ENCODE results near the gene KLHL3.

The KLHL3 gene

DNA sequence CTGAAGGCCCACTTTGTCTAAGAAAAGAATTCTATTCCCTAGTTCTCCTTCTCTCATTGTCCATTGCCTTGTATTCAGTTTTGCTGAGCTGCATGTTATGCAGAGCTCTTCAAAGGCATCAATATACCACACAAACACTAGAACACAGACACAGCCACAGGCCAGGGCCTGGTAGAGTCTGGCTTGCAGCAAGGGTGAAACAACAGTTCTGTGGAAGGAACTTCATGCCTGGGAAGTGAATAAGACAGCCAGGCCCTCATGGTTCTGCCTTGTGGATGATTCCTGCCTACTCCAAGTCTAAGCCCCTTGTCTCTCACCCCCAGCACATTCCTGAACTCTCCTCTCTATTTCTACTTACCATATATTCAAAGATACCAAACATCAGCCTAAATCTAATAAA, 30.8 kb downstream of the KLHL3 start:
- DNase-seq, result no peak

DNA sequence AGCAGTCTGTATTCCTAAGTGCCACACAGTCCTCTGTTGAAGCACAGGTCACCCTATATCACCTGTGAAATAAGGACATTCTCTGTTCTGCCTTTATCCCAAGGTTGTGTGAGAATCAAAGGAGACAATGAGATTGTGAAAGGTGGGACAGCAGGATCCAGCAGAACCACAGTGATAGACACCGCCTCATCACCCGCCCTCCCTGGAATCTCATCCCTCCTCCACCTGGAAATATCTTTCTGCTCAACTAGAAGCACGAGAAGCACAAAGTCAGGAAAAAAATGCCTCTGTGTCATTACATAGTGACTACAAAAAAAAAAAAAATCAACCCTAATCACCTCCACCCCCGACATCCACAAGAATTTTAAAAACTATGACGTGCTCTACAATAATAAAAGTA, 32.3 kb downstream of the KLHL3 start:
- DNase-seq, result no peak

DNA sequence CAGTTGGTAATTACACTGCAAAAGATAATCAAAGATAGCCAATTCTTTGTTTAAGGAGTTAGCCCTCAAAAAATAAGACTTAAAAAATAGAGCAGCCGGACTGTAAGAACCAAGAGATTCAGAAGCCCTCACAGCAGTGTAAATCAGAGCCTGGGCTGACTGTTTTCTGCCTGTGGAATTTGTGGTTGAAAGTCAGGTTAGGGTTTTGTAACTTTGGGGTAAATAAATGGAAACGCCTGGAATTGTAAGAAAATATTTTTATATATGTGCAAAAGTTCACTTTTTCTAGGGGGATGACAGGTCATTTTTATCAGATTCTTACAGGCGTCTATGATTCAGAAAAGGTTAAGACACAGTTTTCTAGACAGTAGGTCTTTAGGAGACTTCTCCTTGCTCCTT, 35.6 kb downstream of the KLHL3 start:
- DNase-seq, result no peak

DNA sequence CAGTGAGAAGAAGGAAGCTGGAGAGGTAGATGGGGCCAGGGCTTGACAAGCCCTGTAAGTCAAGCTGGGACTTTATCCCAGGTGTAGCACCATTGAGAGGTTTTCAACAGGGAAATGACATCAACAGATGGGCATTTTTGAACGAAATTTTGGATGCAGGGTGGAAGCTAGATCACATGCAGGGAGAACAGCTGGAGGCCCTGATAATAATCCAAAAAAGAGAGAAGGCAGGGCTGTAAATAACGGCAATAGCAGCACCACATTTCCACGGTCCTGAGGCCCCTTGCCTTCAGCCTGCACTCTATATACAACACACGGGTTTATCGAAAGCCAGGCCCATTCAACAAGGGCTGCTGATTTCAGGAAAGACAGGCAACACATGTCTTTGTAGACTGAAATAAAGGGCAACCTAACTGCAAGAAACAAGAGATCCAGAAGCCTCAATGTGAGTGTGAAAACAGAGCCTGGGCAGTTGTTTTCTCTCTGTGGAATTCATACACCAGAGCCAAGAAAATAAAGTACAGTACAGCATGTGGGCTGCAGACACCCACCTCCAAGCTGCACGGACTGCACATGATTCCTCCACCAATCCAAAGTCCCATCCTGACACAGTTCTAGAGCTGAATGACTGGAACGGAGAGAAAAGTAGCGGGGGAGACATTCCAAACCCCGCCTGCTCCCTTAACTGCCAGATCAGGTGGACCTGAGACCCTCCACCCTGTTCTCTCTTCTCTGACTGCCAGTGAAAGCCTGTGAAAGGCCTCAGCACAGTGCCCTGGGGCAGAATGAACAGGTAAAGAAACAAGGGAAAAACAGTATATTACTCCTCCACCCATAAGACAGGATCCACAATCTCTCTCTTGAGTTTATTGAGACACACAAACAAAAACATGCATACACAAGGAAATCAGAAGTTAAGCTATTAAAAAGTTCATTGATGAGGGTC, 36.3 kb downstream of the KLHL3 start:
- no peak for DNase-seq

DNA sequence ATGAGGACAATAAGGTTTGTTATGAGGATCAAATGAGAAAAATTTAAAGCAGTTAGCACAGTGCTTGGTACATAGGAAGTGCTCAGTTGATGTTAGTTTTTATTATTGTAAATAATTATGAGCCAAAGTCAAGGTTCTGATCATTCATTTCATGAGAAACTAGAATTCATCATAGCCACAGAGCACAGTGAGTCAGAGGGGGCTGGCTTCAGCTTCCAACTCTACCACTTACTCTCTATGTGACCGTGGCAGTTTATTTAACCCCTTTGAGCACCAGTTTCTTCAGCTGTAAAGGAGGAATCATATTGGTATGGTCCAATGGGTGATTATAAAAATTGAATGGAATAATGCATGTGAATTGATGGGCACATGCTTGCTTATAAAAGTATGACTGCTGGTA, 39.4 kb downstream of the KLHL3 start:
- no peak for DNase-seq

DNA sequence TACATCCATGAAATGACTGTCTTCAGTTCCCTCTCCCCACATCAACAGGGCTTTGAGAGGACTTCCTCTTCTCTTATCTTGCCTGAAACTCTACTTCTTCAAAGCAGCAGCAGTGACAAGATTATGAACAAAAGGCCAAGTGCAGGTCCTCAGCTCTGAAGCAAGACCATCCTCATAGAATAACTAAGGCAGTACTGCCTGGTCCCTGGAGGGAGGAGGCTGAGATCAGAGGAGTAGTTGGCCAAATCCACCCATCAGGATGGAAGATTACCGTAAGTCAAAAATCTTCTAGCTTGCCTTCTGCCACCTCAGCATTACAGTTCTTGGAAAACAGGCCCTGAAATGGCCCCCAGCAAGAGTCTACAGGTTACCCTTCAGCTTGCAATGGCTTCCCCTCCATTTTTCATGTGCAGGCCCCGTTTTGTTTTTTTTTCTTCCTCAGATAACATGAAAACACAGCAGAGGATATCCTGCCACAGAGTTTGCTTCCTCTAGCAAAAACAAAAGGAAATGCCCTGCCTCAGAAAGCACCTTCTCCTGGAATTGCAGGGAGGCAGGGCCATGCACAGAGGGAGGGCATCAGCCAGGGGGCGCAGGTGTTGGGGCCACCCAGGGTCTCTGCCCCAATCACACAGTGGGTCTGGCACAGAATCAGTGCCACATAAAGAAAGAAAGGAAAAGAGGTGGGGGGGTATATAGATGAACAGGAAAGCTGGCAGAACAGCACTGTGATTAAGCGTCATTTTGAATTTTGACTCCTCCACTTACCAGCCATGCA, 40.0 kb downstream of the KLHL3 start:
- DNase-seq, result peak in 1 of 2 experiments; percentile 38

DNA sequence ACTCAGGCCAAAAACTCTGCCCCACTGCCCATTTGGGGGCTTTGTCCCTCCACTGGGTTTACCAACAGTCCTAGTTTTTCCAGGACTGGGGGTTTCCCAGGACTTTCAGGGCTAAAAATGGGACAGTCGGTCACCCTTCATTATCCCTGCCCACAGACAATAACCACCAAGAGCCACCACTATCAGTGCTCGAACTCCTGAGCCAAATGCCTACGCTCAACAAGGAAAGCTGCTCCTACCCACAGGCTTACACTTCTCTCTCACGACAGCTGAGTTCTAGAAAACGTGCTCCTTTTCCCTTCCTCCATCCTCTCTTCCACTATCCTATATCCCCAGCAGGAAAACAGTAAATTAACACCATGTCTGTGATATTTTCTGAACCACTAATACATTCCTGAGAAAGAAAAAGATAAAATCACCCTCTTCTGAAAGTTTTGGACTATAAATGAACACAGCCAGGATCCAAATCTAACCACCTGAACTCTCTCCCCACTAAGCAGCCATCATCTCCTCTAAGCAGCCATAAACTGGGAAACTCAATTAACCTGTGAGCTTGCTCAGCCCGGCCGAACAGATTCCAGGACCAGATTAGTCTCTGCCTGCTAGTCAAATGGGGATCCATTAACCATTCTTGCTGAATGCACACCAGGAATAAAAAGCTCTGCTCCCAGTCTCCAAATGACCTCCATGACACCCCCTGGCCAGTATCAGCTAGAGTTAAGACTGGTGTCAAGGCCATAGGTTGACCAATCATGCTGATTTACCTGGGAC, 41.8 kb downstream of the KLHL3 start:
- DNase-seq, result no peak

DNA sequence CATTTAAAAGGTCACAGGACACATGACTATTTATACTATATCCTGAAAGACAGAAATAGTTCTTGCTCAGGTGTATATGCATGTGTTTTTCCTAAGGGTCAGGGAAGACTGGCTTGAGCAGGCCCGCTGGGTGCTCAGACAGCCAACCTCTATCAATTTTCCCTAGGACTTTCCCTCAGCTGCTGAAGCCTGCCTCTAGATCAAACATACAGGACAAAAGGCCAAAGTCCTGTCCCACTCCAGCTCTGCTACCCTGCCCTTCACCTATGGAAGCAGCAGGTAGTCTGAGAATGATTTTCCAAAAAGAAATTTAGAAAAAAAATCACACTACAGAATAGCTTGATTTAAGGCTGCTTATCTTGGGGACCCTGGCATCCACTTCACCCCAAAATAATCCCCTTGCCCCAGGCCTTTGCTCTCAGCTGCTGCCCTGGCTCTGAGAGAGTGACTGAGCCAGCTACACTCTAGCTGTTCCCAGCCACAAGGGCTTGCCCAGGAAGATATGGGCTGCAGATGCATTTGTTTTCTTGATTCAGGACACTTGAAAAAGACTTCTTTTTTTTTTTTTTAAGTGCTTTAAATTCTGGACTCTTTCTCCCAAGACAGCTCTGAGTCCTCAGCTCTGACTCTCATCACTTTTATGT, 42.5 kb downstream of the KLHL3 start:
- no peak for DNase-seq

DNA sequence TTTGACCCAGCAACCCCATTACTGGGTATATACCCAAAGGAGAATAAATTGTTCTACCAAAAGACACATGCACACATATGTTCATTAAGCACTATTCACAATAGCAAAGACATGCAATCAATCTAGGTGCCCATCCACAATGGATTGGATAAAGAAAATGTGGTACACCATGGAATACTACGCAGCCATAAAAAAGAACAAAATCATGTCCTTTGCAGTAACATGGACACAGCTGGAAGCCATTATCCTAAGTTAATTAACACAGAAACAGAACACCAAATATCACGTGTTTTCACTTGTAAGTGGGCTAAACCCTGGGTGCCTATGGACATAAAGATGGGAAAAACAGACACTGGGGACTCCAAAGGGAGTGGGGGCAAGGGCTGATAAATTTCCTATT, 46.6 kb downstream of the KLHL3 start:
- no peak for DNase-seq

DNA sequence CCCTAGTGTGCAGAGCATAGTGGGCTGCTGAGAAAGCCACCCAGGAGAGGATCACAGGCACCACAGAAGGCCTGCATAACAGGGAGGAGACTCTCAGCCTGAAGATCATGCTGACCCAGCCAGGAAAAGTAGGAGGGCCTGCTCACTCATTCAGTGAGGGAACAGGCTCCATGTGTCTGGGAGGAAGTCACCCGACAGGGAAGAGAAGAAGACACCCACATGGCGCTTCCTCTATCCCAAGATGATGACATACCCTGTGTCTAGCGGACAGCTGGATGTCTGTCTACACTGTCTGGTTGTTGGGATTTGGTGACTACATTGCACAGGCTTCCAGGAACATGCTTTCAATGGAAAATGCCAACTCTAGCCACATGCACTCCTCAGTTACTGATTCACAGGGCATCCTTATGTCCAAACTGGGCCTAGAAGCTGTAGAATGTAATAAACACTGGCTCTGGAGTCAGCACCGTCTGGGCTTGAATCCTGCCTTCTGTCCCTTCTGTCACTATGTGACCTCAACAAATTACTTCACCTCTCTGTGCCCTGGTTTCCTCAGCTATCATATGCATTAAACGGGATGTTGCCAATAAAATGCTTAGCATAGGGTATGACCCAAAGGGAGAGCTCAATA, 47.6 kb downstream of the KLHL3 start:
- no peak for DNase-seq

DNA sequence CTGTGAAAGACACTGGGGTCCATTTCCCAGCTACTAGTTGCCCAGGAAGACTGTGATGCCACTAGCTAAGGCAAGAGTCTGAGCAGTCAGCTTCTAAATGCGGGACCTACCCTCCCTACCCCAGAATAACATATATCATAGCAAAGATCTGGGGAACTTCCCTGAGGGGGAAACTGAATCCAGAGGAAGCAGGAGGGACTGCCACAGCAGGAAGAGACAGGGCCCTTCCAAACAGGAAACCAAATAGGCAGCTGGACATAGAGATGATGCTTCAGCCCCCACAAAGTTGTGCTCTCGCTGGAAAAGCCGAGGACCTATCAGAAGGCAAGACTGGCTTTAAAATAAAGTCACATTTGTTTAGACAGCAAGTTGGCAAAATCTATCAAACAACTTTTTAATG, 51.1 kb downstream of the KLHL3 start:
- no peak for DNase-seq

DNA sequence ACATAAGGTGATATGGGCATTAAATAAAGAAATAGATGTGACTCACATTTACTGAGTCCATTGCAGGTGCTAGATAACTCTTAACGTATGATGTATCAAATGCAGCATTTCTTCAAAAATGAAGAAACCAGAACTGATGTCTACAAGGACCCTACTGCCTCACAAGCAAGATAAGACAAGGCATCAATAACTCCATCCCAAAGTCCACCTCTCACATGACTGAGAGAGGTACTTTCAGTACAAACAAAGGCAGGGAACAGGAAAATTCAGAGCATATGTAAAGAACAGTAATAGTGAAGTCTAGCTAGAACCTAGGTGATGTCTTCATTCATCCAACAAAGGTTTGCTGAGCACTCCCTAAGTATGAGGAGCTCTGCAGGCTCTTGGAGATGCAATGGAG, 54.7 kb downstream of the KLHL3 start:
- no peak for DNase-seq

DNA sequence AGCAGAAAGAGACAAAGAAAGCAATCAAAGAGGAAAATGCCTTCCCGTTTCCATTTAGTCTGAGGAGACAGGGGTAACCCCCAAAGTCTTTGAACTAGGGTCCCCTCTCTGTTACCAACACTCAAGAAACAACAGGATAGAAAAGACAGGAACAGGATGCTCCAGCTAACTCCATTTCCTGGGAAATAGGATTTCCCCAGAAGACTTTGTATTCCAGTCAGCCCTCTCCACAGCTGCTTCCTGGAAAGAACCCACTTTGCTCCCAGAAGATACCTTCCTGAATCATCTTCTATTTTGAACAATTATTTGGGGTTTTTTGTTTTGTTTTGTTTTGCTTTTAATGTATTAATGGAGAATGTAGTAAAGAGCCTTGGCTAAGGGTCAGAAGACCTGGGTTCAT, 56.0 kb downstream of the KLHL3 start:
- DNase-seq, result no peak

DNA sequence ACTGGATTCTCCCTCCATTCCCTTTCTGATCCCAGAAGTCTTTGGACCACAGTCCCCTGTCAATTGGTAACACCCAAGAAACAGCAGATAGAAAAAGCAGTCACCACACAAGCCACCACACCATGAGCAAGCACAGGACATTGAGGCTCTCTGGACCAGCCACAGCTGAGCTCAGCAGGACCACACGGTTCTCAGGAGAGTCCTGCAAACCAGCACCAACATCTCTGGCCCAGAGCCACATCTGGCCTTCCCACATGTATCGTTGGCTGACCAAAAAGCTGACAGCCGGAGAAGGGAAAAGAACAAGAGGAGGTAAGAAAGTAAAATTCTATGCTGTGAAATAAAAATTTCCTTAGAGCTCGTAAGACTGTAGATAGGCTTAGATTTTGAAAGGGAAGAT, 56.7 kb downstream of the KLHL3 start:
- DNase-seq, result no peak

DNA sequence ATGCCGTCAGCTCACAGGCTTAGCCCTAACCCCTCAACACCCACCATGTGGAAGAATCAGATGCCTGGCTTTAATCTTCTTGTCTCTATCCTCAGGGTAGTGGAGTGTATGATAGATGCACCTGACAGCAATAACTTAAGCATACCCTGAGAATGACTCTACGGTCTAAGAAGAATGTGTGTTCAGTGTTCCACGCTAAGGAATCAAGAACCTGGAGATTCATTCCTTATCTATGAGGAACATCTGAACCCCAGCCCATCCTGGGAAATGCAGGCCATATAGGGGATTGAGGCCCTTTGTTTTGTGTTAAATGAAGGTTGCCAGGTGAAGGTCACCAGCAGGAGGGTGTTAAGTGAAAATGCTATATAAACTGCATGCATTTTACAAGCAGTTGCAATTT, 63.0 kb downstream of the KLHL3 start:
- no peak for DNase-seq

DNA sequence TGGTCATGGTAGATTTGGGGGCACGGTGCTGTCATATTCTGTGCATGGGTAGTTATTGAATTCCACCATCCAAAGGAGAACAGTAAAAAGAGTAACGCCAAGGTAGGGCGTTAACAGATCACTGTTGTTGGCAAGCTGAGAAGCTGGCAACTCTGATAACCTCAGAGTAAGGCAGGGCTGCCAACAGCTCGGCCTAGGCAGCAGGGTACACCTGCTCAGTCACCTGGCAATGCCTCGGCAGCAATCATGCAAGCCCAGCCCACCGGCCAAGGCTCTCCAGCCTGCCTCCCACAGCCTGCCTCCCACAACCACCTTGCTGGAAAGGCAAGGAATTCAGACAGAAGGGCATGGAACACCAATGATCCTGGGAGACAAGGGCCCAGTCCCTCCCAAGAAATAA, 63.9 kb downstream of the KLHL3 start:
- DNase-seq, result no peak

DNA sequence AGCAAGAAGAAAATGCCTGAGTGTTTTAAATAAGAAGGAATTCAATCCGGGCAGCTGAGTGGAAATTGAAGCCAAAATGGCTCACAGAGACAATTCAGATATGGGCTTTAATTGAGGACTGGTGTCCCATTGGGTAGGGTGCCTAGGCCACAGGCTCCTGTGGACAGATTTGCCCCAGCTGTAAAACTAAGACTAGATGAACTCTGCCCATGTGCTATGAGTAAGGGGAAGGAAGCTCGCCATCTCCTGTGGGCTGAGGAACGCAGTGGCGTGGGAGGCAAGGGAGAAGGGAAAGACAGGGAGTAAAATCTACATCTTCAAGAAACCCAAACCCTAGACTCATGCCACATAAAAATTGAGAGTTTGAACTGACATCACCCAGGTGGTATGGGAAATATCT, 66.1 kb downstream of the KLHL3 start:
- DNase-seq, result no peak

DNA sequence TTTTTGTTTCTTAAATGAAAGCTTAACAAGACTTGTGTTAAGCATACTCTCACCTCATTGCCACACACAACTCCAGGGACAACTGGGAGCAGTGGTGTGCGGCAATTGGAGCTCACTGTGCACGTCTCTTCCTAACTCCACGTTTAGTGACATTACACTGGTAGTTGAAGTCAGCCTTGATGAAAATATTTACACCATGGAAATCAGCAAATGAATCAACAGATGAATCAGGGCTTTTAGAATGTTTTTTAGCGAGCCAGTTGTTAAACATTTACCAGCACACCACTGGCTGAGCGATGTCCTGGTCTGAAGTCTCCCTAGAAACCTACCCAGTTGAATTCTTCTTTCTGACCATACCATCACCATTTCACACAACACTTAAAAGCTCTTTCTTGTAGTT, 67.3 kb downstream of the KLHL3 start:
- DNase-seq, result no peak

DNA sequence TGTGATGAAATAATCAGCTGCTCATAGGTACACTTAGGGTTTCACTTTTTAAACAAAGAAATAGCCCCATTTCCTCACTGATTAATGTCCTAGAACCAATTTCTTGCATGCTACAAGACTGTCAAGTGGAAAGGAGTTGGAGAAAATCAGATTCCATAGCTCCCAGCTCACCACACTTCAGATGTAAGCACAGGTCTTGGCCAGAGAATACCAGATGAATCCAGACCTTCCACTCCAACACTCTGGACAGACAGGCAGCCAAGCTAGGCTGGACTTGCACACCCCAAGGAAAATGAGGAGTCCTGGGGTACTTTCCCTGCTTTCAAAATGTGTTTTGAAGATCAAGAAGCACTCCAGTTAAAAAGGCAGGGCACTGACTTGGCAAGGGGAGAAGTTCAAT, 68.5 kb downstream of the KLHL3 start:
- DNase-seq, result no peak

DNA sequence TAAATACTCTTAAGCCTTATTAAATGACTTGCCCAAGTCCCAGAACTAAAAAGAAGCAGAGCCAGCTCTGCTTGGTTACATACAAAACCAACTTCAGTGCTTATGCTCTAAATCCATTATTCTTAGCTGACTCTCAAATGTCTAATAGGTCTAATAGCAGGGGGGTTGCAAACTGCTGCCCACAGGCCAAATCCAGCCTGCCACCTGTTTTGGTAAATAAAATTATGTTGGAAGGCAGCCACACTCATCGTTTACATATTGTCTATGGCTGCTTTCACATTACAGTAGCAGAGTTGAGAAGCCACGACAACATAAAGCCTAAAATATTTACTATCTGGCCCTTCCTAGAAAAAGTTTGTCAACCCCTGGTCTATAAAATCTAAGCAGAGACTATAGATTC, 69.0 kb downstream of the KLHL3 start:
- peak in 1 of 2 experiments; percentile 6 for DNase-seq

DNA sequence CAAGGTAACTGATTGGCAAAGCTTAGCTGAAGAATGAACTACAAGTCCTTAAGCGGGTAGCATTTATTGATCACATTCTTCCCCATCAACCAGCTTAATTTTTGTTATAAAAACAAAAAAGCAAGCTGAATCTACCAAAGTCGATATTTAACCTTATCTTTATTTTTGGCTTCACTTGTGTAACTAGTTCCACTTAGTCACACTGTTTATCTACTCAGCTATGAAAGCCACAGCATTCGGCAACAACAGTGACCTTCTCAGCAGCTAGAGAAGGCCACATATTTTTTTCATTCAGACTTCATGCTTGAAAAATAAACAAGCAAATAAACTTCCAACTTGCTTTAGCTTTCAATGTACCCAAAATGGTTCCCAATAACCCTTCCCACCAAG, 69.4 kb downstream of the KLHL3 start:
- no peak for DNase-seq

DNA sequence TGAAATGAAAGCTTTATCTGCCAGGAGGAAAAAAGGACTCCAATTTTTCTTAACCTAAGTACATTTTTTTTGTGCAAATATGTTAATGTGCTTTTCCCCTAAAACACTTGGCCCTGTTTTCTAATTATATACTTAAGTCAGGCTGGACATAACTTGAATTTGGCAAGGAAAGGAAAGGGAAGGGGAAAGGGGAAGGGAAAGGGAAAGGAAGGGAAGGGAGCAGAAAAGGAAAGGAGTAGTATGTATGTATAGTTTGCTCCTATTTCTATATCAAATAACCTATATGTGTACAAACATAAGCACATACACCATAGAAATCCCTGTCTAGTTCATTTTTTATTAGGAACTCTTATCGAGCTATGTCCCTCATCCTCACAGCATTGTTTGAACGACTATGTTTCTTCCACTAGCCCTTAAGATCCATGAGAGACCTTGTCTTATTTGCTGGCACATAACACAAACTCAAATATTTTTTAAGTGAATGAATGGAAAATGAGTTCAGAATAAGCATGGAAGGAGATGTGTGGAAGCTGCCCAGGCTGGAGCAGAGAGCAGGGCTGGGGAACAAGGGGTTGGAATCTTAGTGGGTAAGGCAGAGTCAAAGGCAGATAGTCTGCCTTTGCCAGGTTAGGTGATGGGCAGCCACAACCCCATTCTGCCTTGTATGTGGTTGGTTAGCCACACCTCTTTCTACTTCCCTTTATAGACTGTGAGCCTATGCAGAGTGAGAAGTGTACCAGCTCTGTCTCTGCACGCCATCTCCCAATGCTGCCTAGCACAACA, 70.0 kb downstream of the KLHL3 start:
- DNase-seq, result no peak
